HG02571 (cell line): ENCODE data around the gene MBP.

Experiments used
- ATAC-seq: cut with Tn5 transposase; IDR thresholded peaks from one replicate; pipeline ENCODE4 v1.9.1; 2021; ENCODE audit warnings: mild to moderate bottlenecking, moderate library complexity; ENCODE audit not compliant: unreplicated experiment

The MBP gene

DNA sequence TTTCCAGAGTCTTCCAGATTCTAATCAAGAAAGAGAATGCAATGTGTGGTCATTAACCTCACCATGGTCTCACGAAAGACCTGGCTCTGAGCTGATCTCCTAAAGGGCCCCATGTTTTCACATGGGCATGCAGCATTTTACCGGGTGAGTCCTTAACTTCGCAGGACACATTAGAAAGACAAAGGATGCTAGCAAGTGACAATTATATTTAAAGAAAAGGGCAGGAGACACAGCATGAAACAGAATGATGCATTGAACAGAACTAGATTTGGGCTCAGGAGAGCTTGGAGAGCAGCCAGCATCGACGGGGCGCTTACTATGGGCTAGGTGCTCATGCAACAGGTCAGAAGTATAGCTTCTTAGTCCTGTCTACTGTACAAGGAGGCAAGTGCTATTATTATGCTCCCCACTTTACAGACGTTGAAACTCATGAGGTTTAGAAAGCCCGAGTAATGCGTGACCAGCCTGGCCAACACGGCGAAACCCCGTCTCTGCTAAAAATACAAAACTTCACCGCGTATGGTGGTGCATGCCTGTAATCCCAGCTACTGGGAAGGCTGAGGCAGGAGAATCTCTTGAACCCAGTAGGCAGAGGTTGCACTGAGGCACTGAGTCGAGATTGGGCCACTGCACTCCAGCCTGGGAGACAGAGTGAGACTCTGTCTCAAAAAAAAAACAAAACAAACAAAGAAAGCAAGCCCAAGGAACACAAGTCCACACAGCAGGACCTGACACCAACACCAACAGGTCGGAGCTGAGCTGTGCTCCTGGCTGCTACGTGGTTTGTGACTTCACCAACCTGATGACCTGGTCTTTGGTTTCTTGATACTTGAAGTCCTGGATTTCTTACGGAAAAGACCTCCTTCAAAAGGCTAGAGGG, 16.1 kb downstream of the MBP start:
- no peak for ATAC-seq

DNA sequence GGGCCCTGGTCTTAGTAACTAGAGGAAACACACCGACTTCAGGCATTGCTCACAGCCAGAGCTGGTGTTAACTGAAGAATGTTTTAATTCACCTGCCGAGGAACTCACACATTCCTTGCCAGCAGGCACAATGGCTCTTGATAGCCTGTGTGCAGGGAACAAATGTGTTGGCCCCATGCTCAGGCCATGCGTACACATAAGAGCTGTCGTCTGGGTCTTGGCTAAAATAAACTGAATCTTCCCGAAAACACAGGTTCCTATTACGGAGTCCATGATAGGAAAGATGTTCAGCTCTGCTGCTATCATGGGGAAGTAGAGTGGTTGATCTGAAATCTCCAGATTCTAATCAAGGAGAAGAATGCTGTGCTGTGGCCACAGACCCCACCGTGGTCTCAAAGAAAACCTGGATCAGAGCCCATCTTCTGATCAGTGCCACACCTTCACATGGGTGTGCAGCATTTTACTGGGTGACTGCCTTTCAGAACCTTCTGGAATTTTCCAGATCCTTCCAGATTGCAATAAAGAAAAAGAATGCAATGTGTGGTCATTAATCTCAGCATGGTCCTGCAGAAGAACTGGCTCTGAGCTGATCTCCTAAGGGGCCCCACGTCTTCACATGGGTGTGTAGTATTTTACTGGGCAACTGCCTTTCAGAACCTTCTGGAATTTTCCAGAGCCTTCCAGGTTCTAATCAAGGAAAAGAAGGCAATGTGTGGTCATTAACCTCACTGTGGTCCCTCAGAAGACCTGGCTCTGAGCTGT, 17.2 kb downstream of the MBP start:
- ATAC-seq, result no peak

DNA sequence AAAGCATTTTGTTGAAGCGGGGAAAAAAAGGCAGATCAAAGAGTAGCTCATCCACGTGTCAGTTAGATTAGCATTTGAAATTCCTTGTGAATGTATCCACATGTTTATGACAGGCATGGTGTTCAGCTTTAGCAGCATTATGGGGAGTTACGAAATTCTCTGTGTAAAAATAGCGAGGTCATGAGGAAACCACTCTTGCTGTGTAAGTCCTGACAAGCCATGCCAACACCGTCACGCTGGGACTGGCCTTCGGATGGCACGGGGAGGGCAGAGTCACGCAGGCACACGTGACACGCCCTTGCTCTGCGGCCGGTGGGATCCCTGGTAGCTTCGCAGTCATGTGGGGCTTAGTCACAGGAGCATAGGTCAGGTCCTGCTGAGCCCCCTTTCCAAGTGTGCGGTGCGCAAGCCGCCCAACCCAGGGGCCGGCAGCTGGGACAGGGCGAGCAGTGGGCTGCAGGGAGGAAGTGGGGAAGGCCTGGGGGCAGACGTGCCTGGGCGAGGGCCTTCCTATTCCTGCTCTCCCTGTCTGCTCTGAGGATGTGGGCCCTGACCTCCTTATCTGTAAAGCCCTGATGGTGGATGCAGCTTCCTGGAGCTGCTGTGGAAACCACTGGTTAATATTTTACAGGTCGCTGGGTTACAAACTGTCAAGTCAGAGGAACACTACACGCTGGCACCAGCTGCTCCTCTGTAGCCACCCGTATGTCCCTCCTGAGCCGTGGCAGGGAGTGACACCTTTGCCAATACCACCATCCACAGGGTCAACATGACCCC, 18.0 kb downstream of the MBP start:
- ATAC-seq, result peak; percentile 88

DNA sequence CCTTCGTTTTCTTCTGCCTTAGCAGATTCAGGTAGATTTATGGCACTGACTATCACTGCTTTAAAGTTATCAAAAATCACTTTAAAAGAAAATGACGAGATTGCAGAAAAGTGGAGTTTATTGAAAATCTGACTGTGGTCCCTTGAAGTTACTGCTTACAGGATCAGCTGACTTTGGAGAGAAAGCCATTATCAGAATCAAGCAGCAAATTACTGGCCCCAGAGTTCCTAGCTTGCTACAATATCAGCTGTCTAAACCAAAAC, 18.5 kb downstream of the MBP start:
- ATAC-seq, result no peak

DNA sequence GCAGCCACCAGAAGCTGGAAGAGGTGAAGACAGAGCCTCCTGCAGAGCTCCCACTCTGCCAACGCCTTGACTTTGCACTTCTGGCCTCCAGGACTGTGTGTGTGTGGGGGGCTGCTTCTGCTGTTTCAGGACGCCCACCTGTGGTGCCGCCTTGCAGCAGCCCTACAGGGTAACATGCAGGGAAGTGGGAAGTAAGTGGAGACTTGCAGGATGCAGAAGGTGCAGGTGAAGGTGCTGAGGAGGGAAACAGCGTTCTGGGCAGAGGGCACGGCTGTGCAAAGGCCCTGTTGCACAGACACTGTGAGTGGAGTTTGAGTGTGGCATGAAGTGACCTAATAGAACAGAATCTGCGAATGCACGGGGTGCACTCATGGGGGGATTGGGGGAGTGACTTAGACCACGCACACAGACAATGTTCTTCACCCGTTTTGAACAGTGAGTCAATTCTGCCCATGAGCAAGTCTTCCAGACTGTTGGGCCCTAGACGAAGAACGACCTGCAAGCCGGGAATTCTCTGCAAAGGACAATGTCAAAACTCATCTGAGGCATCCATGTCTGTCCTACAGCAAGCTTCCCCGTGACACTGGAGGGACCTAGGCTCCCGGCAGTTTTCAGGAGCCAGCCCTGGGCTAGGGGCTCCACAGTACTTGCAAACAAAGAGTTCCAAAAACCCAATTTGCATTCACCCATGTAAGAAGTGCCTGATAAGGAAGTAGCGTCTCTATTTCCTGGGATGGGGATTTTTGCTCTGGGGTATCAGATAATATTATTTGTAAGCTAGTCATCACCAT, 19.0 kb downstream of the MBP start:
- no peak for ATAC-seq

DNA sequence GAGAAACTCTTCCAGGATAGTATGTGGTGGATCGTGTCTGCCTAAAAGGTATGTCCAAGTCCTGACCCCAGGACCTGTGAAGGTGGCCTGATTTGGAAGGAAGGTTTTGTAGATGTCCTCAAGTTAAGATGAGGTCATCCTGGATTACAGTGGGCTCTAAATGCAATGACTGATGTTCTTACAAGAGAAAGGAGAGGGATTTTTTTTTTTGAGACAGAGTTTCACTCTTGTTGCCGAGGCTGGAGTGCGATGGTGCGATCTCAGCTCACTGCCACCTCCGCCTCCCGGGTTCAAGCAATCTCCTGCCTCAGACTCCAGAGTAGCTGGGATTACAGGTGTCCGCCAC, 19.9 kb downstream of the MBP start:
- ATAC-seq, result no peak

DNA sequence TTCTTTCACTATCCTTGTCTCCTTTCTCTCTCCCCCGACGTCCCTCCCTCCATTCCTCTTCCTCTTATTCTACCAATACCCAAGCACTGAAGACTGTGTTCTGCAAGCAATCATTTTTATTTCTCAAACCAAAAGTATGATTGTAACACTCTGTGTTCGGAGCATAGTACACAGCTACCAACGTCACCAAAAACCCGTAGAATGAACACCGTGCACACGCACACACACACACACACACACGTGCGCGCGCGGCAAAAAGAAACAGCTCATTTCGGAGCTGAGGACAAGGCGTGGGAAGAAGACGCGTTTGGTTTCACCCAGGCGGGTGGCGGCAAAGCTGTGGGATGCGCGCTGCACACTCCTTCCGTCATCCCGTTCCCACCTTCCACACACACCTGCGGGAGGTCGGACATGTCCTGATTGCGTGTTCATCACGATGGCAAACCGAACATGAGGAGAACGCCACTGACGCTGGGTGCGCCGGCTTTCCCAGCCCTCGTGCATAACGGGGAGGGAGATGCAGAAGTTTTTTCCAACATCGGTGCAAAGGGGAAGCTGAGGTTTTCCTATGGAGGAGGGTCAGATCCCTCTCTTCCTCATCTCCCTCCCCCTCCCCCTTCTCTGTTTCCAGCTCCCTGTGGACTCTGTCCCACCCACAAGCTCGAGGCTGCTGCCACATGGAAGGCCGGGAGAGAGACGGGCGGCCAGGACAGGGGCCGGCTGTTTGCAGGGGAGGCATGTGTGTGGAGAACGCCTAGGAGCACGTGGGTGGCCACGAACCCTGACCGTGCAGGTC, 20.4 kb downstream of the MBP start:
- ATAC-seq, result no peak

DNA sequence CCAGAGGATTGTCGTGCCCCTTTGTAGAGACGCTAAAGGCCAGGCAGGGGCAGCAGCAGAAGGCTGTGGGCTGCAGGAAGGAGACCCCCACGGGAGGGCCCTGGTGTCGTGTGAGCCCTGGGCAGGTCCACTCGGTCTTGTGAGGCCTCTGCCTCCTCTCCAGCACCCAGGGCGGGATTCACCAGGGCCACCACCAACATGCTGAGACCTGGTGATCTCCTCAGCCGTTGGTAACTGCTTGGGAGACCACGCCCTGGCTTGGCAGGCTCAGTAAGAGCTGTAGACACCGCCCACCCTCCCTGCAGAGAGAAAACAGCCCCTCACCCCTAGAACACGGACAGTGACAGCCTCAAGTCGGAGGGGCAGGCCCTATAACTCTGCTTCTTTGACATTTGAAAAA, 21.1 kb downstream of the MBP start:
- no peak for ATAC-seq

DNA sequence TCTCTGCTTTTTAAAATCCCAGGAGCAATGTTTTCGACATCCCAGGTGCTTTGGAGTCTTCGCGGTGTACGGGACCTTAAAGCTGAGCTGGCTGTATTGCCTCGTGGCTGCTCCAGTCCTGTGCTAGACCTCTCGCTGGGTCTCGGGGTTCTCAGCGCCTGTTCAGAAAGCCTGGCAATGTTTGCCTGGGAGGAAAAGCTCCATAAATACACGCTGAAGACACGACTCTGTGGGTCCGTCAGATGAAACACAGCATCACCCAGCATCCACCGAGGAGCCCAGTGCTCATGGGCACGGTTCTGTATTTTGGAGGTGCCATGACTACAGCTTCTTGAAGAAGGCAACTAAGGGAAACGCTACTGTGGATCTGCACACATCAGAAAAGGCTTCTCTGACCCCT, 21.6 kb downstream of the MBP start:
- no peak for ATAC-seq

DNA sequence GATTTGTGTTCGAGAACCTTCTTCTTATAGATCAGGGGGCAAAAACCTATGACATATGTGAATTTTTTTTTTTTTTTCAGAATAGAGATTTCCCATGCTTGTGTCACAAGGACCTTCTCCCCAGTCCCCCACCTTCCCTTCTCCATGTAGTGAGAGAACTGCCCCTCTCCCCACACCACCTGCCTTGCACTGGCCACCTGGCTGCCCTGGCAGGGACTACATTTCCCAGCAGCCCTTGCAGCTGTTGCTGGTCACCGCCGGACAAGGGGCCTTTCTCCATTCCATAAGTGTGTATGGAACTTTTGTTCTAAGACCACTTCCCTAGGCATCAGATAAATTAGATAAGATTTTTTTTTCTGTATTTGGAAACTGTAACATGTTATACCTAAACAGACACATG, 22.2 kb downstream of the MBP start:
- ATAC-seq, result no peak

DNA sequence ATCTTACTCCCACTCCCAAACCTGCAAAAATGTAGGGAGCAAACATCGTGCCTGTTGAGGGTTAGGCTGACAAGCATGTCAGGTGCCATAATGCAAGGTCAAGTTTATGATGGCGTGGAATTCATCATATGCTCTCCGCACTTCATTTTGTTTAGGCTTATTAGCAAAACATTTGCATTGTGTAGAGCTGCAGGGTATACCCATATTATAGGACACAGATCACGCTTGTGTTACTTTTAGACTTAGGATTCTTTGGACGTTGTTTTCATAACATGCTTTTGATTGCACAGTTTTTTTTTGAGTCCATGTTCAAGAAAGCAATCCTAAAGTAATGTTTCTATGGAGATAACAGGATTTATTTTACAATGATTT, 22.9 kb downstream of the MBP start:
- ATAC-seq, result no peak

DNA sequence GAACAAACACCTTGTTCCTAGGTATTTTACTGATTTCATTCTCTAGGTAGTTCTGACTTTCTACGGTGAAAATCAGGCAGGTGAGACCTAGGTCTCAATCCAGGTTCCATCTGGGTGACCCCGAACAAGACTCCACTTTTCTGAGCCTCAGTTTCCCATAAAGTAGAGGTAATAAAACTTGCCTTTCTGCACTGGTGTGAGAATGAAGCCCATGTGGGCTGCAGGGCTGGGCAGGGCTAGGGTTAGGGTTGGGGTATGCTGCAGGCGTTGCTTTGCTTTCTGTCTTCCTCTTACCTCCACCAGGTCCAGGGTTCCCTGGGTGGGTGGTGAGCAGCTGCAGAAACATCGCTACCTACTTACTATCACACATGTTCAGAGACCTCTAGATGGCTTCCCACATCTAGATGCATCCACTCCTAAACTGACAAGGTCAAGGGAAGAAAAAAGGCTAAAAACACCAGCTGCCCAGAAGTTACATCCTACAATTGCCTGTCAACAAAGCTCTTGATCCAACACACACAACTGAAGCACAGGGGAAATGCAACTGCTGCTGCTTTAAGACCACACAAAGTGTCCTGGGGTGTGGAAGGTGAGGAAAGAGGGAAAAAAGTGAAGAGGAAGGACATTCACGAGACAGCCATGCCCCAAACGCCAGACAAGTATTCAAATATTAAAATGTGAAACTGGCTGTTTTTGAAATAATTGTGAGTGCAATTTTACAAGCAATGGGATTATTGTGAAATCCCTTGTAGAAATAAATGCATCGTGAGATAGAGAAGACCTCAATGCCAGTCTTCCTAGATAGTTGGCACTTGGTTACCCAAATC, 23.5 kb downstream of the MBP start:
- no peak for ATAC-seq

DNA sequence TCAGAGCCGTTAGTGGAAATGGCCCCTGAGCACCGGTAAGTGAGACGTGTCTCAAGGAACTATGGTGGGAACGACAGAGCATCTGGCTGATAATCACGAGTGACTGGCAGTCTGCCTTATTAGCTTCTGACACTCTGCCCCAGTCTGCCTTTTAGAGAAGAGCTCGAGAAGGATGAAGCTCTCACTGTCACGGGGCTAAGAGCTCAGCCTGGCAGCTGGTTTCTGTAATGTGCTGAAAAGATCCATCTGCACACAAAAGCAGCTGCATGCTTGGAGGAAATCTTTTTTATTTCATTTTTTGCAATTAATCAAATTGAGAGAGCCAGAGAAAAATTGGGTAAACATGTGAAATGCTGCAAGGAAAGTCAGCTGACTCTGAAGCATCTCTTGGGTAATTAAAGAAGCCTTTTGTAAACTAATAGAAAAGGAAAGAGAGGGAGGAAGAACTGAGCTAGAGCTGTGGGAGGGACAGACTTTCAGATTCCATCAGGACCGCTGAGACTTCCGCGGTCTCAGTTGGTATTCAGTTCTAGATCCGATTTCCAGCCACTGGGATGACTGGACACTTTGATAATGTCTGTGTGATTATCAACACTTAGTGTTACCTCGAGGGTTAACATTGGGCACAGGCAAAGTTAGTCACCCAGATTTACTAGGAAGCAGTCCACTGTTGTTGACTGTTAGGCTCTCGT, 24.4 kb downstream of the MBP start:
- ATAC-seq, result peak; percentile 53

DNA sequence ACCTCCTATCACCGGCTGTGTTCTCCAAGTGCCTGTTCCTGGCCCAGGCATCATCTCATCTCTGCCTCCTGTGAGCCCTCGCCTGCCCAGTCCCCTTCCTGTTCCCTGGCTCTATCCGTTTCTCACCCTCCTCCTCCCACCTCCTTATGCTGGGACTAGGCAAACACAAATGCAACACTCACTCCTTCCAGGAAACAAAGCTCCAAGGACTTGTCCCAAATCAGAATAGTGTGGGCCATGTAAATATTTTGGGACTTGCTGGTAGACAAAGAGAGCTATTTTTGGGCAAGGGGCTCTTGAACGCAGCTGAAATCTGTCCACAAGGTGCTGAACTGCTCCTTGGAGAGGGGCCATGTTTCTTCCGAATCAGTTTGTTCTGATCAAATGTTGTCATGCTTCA, 25.3 kb downstream of the MBP start:
- no peak for ATAC-seq

DNA sequence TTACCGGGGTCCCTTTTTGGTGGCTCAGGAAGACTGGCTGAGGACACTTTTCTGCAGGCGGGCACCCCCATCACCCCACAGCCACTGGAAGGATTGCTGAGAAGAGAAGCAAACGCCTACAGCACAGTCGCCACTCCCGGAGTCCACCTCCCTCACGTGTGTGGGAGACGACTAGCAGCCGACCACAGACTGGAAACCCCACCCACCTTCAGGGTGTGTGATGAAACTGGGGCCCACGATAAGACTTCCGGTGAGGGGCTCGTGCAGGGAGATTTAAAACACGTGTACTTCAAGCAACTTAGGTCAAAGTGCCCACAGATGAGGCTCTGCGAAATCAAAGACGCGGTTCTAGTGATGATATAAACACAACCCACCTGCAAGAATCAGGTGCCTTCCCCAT, 26.3 kb downstream of the MBP start:
- ATAC-seq, result no peak

DNA sequence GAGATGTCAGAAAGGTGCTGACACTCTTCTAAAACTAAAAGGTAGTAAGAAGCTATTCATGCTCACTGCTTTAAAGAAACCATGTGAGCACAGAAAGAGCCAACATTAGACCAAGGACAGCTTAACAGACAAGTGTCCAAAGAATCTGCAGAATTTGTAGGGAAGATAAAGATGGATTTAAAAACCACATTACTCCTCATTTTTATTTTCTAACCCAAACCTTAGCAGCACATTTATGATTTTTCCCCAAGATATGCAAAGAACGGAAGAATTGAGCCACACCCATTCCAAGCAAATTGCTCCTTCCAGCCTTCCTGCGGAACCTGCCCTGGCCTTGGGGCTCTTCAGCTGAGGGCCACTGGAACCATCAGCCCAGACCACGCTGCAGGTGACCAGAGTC, 26.9 kb downstream of the MBP start:
- no peak for ATAC-seq

DNA sequence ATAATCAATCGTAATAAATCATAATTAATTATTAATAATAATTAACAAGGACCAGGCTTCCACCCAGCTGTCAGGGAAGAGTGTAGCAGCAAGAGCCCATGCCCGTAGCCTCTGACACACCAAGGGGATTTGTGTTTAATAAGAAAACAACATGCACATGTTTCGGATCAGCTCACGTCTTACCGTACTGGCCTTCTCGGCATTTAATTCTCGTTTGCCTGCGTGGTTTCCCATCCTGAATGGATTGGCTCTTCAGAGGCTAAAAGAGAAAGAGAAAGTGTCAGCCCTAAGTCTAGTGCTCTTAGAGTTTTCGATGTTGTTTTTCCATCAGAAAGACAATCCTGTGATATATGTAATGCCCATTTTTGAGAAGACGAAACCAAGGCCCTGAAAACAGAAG, 27.6 kb downstream of the MBP start:
- ATAC-seq, result no peak

DNA sequence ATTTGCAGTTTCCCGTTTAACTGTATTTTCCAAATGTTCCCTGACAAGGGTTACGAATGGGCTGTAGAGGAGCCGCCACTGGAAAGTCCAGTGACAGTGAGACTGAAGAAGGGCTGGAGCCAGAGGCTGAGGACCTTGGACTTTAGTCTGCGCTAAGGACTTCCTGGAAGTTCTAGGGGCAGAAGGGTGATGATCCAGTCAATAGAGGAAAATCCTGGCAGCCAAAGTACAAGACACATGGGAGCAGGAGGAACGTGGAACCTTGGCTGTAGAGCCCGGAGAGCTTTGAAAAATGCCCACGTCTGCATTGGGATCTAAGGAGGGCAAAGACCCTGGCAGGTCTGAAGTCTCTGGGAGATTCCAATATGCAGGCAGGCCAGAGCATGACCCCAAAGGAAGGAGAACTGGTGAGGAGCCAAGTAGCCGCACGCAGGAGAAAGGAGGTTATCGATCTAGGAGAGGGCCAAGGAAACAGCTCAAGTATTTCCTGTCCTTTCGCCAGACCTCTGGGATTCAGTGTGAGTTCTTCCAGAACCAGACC, 28.5 kb downstream of the MBP start:
- ATAC-seq, result no peak
